Natural killer cell treated with Interleukin-12 subunit alpha and Interleukin-12 subunit beta and Interleukin-15 and Interleukin-18, amount 100 ng/mL, for 72 hours (primary cell): ENCODE results near the gene ZNF334. TPM values are rescaled to one million over a fixed set of nuclear protein-coding genes. Genes with fewer than 3 reads are reported as not detected.

Experiments used
- ATAC-seq, 2 donors: fragments of 150-1000 bp; cut with Tn5 transposase in 1 of 2; sonication (Bioruptor Pico), chemical (Tn5 transposase) in 1 of 2; 2 replicates each; pipeline ENCODE4 v1.10.0; 2021
- DNase-seq: peaks from one replicate; pipeline ENCODE4 v3.0.0; 2022; ENCODE audit warnings: low spot score
- H3K27ac Mint-ChIP-seq, 2 donors: 1 replicate in 1 of 2; 2 replicates in 1 of 2; pipeline ENCODE4 v1.8.0; 2022; ENCODE audit warnings: mixed read lengths in 2 of 2, mild to moderate bottlenecking in 1 of 2, moderate library complexity in 1 of 2
- H3K27me3 Mint-ChIP-seq, 2 donors: 1 replicate in 1 of 2; 2 replicates in 1 of 2; pipeline ENCODE4 v1.8.0; 2022; ENCODE audit warnings: mixed read lengths in 2 of 2
- H3K36me3 Mint-ChIP-seq: one replicate; pipeline ENCODE4 v1.8.0; 2022; ENCODE audit warnings: mixed read lengths
- H3K4me1 Mint-ChIP-seq, 2 donors: 1 replicate in 1 of 2; 2 replicates in 1 of 2; pipeline ENCODE4 v1.8.0; 2022; ENCODE audit warnings: low read depth in 2 of 2, mixed read lengths in 2 of 2, mild to moderate bottlenecking in 1 of 2
- H3K4me3 Mint-ChIP-seq: one replicate; pipeline ENCODE4 v1.8.0; 2022; ENCODE audit warnings: mixed read lengths
- H3K9me3 Mint-ChIP-seq: 2 replicates; pipeline ENCODE4 v1.8.0; 2022; ENCODE audit warnings: mixed read lengths
- total RNA-seq, 2 donors: library from RNA; stranded (reverse); gene quantifications; one replicate each; pipeline ENCODE4 v1.2.3, GENCODE V29; 2022

The ZNF334 gene
- total RNA-seq, 2 donors from 2014 or later: 0.70 to 0.78 TPM

- no peaks in the 10 kb centered on the region for H3K9me3 Mint-ChIP-seq
- H3K27ac Mint-ChIP-seq: peak overlapping the region; percentile 75 to 94
- H3K36me3 Mint-ChIP-seq: no peaks in the 10 kb centered on the region
- ATAC-seq (no peak), DNase-seq (no peak)
- no peaks in the 10 kb centered on the region for H3K27me3 Mint-ChIP-seq
- peak overlapping the region; percentile 79 for H3K4me3 Mint-ChIP-seq
- H3K4me1 Mint-ChIP-seq: peaks cover 26 to 37% of the 10 kb centered on the region in 2 donors
These were observed 38.4 kb upstream of the ZNF334 start for GRCh38 chr20:46551522-46552381.

DNA sequence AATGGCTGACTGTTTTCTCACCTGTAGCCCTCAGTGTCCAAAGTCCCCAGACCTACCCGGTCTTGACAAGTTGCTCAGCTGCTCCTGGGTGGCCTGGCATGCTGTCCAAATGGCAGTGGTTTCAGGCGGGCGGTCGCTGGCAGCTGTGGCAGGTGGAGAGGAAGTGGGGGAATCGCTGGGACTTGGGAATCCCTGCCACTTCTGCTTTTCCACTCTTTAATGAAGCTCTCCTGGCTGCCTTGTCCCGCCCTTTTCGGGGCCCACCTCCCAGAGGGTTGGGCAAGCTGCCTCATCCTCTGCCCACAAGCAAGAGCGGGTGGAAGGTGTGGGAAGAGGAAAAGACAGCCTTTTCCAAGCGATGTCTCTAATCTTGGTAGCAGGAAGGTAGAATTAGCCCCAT lies 37.1 kb upstream of the ZNF334 start, which contains the start of gene OCSTAMP:
Gene OCSTAMP (minus strand): TSS at position 194 of the 400 bp plus-strand sequence. CDS start 94 bp downstream, at position 100.
- DNase-seq (no peak), ATAC-seq (no peak)
- no peaks in the 10 kb centered on the region for H3K27me3 Mint-ChIP-seq
- no peaks in the 10 kb centered on the region for H3K36me3 Mint-ChIP-seq
- peaks cover 32 to 35% of the 10 kb centered on the region in 2 donors for H3K4me1 Mint-ChIP-seq
- H3K27ac Mint-ChIP-seq: peak within 1 kb of the TSS; percentile 75 to 94
- H3K9me3 Mint-ChIP-seq: no peaks in the 10 kb centered on the region
- no peak within 1 kb of the TSS for H3K4me3 Mint-ChIP-seq

DNA sequence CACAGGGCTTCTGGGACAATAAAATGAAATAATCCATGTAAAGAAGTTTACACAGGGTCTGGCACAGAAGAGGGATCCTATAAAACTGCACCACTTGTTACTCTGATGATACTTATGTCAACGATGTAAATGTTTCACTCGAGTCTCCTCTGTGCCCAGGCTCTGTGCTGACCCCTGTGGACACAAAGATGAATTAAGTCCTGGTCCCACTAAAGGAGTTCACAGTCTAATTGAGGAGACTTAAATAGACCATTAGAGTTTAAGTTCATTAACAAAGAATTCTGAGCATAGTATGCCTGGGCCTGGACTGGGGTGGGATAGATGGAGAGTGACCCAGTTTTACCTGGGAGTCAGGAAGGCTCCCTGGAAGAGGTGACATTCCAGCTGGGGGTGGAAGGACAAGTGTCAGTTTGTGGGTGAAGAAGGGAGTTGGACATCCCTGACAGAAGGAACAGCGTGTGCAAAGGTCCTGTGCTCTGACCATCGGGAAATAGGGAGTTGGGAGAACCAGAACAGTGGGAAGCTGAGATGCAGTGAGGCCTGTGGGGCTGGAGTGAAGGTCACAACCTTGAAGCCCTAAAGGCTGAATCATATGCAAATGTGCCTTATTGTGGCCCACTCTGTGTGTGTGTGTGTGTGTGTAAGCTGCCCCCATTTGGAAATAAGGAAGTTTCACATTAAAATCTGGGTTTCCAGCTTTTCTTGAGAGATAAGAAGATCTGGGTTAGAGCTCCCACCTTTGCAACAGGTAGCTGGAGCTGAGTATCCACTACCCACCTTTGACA lies 36.0 kb upstream of the ZNF334 start:
- Mint-ChIP-seq H3K36me3 (no peaks in the 10 kb centered on the region), H3K27me3 (no peaks in the 10 kb centered on the region), H3K4me1 (peaks cover 35 to 40% of the 10 kb centered on the region in 2 donors), H3K4me3 (no peak overlapping the region), H3K9me3 (no peaks in the 10 kb centered on the region), H3K27ac (no peak overlapping the region)
- ATAC-seq (no peak), DNase-seq (no peak)

DNA sequence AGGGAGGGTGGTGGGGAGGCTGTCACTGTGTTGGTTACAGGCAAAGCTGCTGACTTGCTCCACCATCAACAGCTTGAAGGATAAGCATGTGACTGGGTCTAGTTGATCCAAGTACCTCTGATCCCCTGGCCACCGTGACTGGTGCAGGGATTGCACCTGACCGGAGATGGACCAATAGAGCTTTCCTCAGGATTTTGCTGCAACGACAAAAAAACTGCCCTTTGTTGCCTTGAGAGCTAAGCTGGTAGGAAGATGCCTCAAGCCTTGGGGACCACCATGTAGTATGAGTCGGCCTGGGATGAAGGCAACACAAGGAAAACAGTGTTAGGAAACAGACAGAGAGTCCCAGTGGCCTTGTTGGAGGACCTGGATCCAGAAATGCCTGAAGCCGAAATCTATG lies 35.3 kb upstream of the ZNF334 start:
- no peaks in the 10 kb centered on the region for H3K9me3 Mint-ChIP-seq
- H3K4me1 Mint-ChIP-seq: peaks cover 32 to 40% of the 10 kb centered on the region in 2 donors
- H3K27me3 Mint-ChIP-seq: no peaks in the 10 kb centered on the region
- DNase-seq (no peak), ATAC-seq (no peak)
- H3K36me3 Mint-ChIP-seq: no peaks in the 10 kb centered on the region
- no peak overlapping the region for H3K27ac Mint-ChIP-seq
- H3K4me3 Mint-ChIP-seq: no peak overlapping the region

GRCh38 chr20:46547995-46548394 lies 34.6 kb upstream of the ZNF334 start:
- no peak overlapping the region for H3K4me3 Mint-ChIP-seq
- ATAC-seq (no peak), DNase-seq (no peak)
- no peaks in the 10 kb centered on the region for H3K36me3 Mint-ChIP-seq
- H3K9me3 Mint-ChIP-seq: no peaks in the 10 kb centered on the region
- H3K27ac Mint-ChIP-seq: no peak overlapping the region
- H3K4me1 Mint-ChIP-seq: peaks cover 29 to 34% of the 10 kb centered on the region in 2 donors
- H3K27me3 Mint-ChIP-seq: peaks cover 0 to 2% of the 10 kb centered on the region in 2 donors

- no peak overlapping the region for H3K4me3 Mint-ChIP-seq
- H3K36me3 Mint-ChIP-seq: no peaks in the 10 kb centered on the region
- DNase-seq (no peak), ATAC-seq (no peak)
- H3K4me1 Mint-ChIP-seq: peaks cover 20 to 24% of the 10 kb centered on the region in 2 donors
- H3K27me3 Mint-ChIP-seq: peaks cover 0 to 3% of the 10 kb centered on the region in 2 donors
- no peaks in the 10 kb centered on the region for H3K9me3 Mint-ChIP-seq
- H3K27ac Mint-ChIP-seq: no peak overlapping the region
These were observed 33.6 kb upstream of the ZNF334 start for GRCh38 chr20:46546936-46547335.

GRCh38 chr20:46546298-46546697 lies 32.9 kb upstream of the ZNF334 start:
- DNase-seq: no peak
- H3K27ac Mint-ChIP-seq: no peak overlapping the region
- no peak for ATAC-seq
- peaks cover 14 to 17% of the 10 kb centered on the region in 2 donors for H3K4me1 Mint-ChIP-seq
- H3K36me3 Mint-ChIP-seq: no peaks in the 10 kb centered on the region
- H3K27me3 Mint-ChIP-seq: peaks cover 0 to 3% of the 10 kb centered on the region in 2 donors
- H3K4me3 Mint-ChIP-seq: no peak overlapping the region
- no peaks in the 10 kb centered on the region for H3K9me3 Mint-ChIP-seq

DNA sequence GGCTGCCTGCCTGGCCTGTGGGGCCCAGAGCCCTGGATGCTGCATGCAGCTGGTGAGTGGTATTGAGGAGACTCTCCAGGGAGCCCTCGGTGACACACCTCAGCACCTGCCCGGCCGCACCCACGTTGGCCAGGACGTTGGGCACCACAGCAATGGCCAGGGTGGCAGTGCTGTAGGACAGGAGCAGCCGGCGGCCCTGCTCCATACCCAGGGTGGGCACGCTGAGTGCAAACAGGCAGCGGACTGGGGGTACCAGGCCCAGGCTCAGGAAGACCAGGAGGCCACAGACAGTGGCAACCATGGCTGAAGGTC lies 32.4 kb upstream of the ZNF334 start:
- ATAC-seq (no peak), DNase-seq (no peak)
- Mint-ChIP-seq H3K27me3 (peaks cover 0 to 3% of the 10 kb centered on the region in 2 donors), H3K27ac (no peak overlapping the region), H3K4me1 (peaks cover 13 to 14% of the 10 kb centered on the region in 2 donors), H3K4me3 (peak overlapping the region; percentile 80), H3K9me3 (no peaks in the 10 kb centered on the region), H3K36me3 (no peaks in the 10 kb centered on the region)

- DNase-seq (peak; percentile 81), ATAC-seq (peak; percentile 90 to 94)
- H3K36me3 Mint-ChIP-seq: no peaks in the 10 kb centered on the region
- H3K27me3 Mint-ChIP-seq: peaks cover 0 to 3% of the 10 kb centered on the region in 2 donors
- H3K4me3 Mint-ChIP-seq: peak overlapping the region; percentile 80
- H3K4me1 Mint-ChIP-seq: peaks cover 13 to 14% of the 10 kb centered on the region in 2 donors
- no peak overlapping the region for H3K27ac Mint-ChIP-seq
- no peaks in the 10 kb centered on the region for H3K9me3 Mint-ChIP-seq
These were observed 31.9 kb upstream of the ZNF334 start for GRCh38 chr20:46545077-46545826.

GRCh38 chr20:46544576-46544975 lies 31.2 kb upstream of the ZNF334 start:
- no peak for ATAC-seq
- no peaks in the 10 kb centered on the region for H3K36me3 Mint-ChIP-seq

GRCh38 chr20:46543959-46544358 lies 30.6 kb upstream of the ZNF334 start:
- Mint-ChIP-seq H3K27me3 (peaks cover 0 to 8% of the 10 kb centered on the region in 2 donors), H3K4me1 (peaks cover 13 to 14% of the 10 kb centered on the region in 2 donors), H3K4me3 (no peak overlapping the region), H3K27ac (peak overlapping the region in 1 of 2 donors; percentile 52), H3K9me3 (no peaks in the 10 kb centered on the region), H3K36me3 (no peaks in the 10 kb centered on the region)
- ATAC-seq: no peak
- DNase-seq: no peak

More at GRCh38 chr20:46544576-46544975, 31.2 kb upstream of the ZNF334 start:
- H3K9me3 Mint-ChIP-seq: no peaks in the 10 kb centered on the region
- peaks cover 0 to 3% of the 10 kb centered on the region in 2 donors for H3K27me3 Mint-ChIP-seq
- no peak overlapping the region for H3K27ac Mint-ChIP-seq
- peak overlapping the region; percentile 80 for H3K4me3 Mint-ChIP-seq
- no peak for DNase-seq
- H3K4me1 Mint-ChIP-seq: peaks cover 13 to 14% of the 10 kb centered on the region in 2 donors

DNA sequence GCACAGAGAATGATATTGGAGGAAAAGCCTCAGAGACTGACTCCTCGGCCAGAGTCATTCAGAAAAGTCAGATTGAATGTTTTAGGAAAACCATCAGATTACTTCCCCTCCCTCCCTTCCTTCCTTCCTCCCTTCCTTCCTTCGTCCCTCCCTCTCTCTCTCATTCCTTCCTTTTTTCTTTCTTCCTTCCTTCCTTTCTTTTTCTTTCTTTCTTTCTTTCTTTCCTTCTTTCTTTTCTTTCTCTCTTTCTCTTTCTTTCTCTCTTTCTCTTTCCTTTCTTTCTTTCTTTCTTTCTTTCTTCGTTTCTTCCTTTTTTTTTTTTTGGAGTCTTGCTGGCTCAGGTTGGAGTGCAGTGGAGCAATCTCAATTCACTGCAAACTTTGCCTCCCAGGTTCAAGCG lies 29.7 kb upstream of the ZNF334 start:
- ATAC-seq: no peak
- H3K4me3 Mint-ChIP-seq: no peak overlapping the region
- H3K4me1 Mint-ChIP-seq: peaks cover 13 to 14% of the 10 kb centered on the region in 2 donors
- H3K36me3 Mint-ChIP-seq: no peaks in the 10 kb centered on the region
- DNase-seq: no peak
- peaks cover 0 to 8% of the 10 kb centered on the region in 2 donors for H3K27me3 Mint-ChIP-seq
- H3K9me3 Mint-ChIP-seq: no peaks in the 10 kb centered on the region
- H3K27ac Mint-ChIP-seq: peak overlapping the region in 1 of 2 donors; percentile 62

DNA sequence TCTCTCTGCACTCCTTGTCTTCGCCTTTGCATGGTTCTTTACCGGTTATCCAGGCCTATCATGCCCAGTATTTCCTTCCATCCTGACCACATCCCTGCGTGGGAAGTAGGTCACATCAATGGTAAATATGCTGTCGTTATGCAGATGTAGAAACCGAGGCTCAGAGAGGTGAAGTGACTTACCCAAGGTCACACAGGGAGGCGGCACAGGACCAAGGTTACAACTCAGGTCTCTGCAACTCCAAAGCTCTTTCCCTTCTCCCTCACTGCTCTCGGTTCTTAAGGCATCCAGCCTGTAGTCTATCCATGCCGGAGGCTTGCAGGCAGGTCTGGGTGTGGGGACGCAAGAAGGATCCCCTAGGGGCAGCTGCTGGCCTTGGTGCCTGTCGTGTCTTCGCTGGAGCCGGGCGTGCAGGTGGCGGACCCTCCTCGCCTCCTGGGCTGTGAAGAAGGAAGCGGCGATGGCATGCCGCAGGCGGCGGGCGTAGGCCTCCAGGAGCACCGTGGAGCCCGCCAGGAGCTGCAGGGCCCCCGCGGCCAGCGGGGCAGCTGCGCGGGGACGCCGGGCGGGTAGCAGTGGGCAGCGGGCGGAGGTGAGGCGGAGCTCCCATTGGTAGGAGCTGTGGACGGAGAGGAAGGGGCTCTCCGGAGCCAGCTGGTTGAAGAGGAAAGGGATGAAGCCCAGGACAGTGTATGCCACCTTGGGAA lies 28.0 kb upstream of the ZNF334 start:
- Mint-ChIP-seq H3K4me3 (no peak overlapping the region), H3K4me1 (peaks cover 13 to 14% of the 10 kb centered on the region in 2 donors), H3K9me3 (no peaks in the 10 kb centered on the region), H3K27me3 (peaks cover 9 to 13% of the 10 kb centered on the region in 2 donors), H3K27ac (no peak overlapping the region), H3K36me3 (no peaks in the 10 kb centered on the region)
- ATAC-seq: no peak
- DNase-seq: no peak
